COLO668 (cell line): ENCODE results near the gene SLC38A4.
"Not testable (repeated sequence)": the region's sequence is repeated elsewhere in the genome, so short reads cannot be mapped to it uniquely, and the experiment has no call there.

Experiments used
- DNase-seq: peaks from one replicate; lab custom pipeline; 2025; ENCODE audit not compliant: unreplicated experiment; lab: John Stamatoyannopoulos, UW

Gene SLC38A4

GRCh38 chr12:46779063-46779462 lies 46.7 kb downstream of the SLC38A4 start:
- DNase-seq: no peak

- DNase-seq: no peak
Observed at GRCh38 chr12:46778415-46778814, 47.4 kb downstream of the SLC38A4 start.

- no peak for DNase-seq
Observed at GRCh38 chr12:46777587-46777986, 48.2 kb downstream of the SLC38A4 start.

- DNase-seq: no peak
Observed at GRCh38 chr12:46775796-46776195, 50.0 kb downstream of the SLC38A4 start.

- no peak for DNase-seq
Observed at GRCh38 chr12:46774322-46774633, 51.5 kb downstream of the SLC38A4 start.

GRCh38 chr12:46773586-46774321 lies 52.0 kb downstream of the SLC38A4 start:
- DNase-seq: no peak

GRCh38 chr12:46771268-46771827 lies 54.4 kb downstream of the SLC38A4 start:
- DNase-seq: no peak

GRCh38 chr12:46770501-46771183 lies 55.2 kb downstream of the SLC38A4 start:
- DNase-seq: no peak

GRCh38 chr12:46764005-46764404 lies 61.8 kb downstream of the SLC38A4 start:
- DNase-seq: no peak

GRCh38 chr12:46763230-46763629 lies 62.6 kb downstream of the SLC38A4 start:
- DNase-seq: no peak

- no peak for DNase-seq
Observed at GRCh38 chr12:46754550-46754949, 71.2 kb downstream of the SLC38A4 start.

GRCh38 chr12:46752396-46752795 lies 73.4 kb downstream of the SLC38A4 start:
- no peak for DNase-seq

GRCh38 chr12:46751173-46751572 lies 74.6 kb downstream of the SLC38A4 start:
- no peak for DNase-seq

GRCh38 chr12:46749322-46749721 lies 76.5 kb downstream of the SLC38A4 start:
- no peak for DNase-seq

GRCh38 chr12:46744283-46744682 lies 81.5 kb downstream of the SLC38A4 start:
- DNase-seq: no peak

- no peak for DNase-seq
Observed at GRCh38 chr12:46743456-46743855, 82.3 kb downstream of the SLC38A4 start.

- DNase-seq: not testable (repeated sequence)
Observed at GRCh38 chr12:46742271-46742670, 83.5 kb downstream of the SLC38A4 start.

GRCh38 chr12:46725332-46725731 lies 100.5 kb downstream of the SLC38A4 start:
- no peak for DNase-seq

- DNase-seq: no peak
Observed at GRCh38 chr12:46723629-46724419, 102.0 kb downstream of the SLC38A4 start.

- peak; percentile 0 for DNase-seq
Observed at GRCh38 chr12:46722394-46723185, 103.2 kb downstream of the SLC38A4 start.

- no peak for DNase-seq
Observed at GRCh38 chr12:46718495-46718894, 107.3 kb downstream of the SLC38A4 start.
